ENCODE data around the gene PAPPA2.

PAPPA2 gene

GRCh38 chr1:176480750-176481149 is 17.8 kb downstream of the PAPPA2 start:
- Histone ChIP-seq H3K9me3 (replicated peaks in 1 of 11) (no peaks in the 10 kb centered on the region), H3K4me1 (no peaks in the 10 kb centered on the region), H3K36me3 (no peaks in the 10 kb centered on the region), H3K4me2 (no peak overlapping the region), H4K20me1 (no peaks in the 10 kb centered on the region), H3K4me3 (no peak overlapping the region), H3K27ac (no peak overlapping the region), H3K9ac (no peak overlapping the region), H3K27me3 (no peaks in the 10 kb centered on the region)
- no peak for TF ChIP-seq Cebpa-rat (IDR thresholded peaks at IDR 0.05)

GRCh38 chr1:176485083-176485482 is 22.1 kb downstream of the PAPPA2 start:
- TF ChIP-seq Cebpa-rat (IDR thresholded peaks at IDR 0.05) = no peak
- H4K20me1 ChIP-seq = no peaks in the 10 kb centered on the region
- H3K27ac ChIP-seq = no peak overlapping the region

GRCh38 chr1:176494436-176494835 is 31.5 kb downstream of the PAPPA2 start:
- H3K9ac ChIP-seq = no peak overlapping the region
- no peak overlapping the region for H3K27ac ChIP-seq
- no peak overlapping the region for H3K4me3 ChIP-seq
- no peaks in the 10 kb centered on the region for H4K20me1 ChIP-seq
- no peak overlapping the region for H3K4me2 ChIP-seq
- H3K4me1 ChIP-seq = no peaks in the 10 kb centered on the region
- no peaks in the 10 kb centered on the region for H3K9me3 ChIP-seq (replicated peaks in 1 of 11)
- H3K36me3 ChIP-seq = no peaks in the 10 kb centered on the region
- TF ChIP-seq Cebpa-rat (IDR thresholded peaks at IDR 0.05) = no peak
- H3K27me3 ChIP-seq = no peaks in the 10 kb centered on the region

More at GRCh38 chr1:176485083-176485482, 22.1 kb downstream of the PAPPA2 start:
- H3K9ac ChIP-seq = no peak overlapping the region
- no peak overlapping the region for H3K4me3 ChIP-seq
- H3K9me3 ChIP-seq (replicated peaks in 1 of 11) = no peaks in the 10 kb centered on the region
- H3K27me3 ChIP-seq = no peaks in the 10 kb centered on the region
- no peak overlapping the region for H3K4me2 ChIP-seq
- no peaks in the 10 kb centered on the region for H3K36me3 ChIP-seq
- no peaks in the 10 kb centered on the region for H3K4me1 ChIP-seq

GRCh38 chr1:176499671-176500070 is 36.7 kb downstream of the PAPPA2 start:
- H3K27ac ChIP-seq = no peak overlapping the region
- no peaks in the 10 kb centered on the region for H4K20me1 ChIP-seq
- H3K4me1 ChIP-seq = 0 out of 20 replicates have a peak, but pooled peaks cover 0 to 6% (median 0%) of the 10 kb centered on the region in 10 experiments
- H3K36me3 ChIP-seq = no peaks in the 10 kb centered on the region
- H3K9ac ChIP-seq = no peak overlapping the region
- H3K4me3 ChIP-seq = no peak overlapping the region
- no peaks in the 10 kb centered on the region for H3K9me3 ChIP-seq (replicated peaks in 1 of 11)
- no peaks in the 10 kb centered on the region for H3K27me3 ChIP-seq
- no peak for TF ChIP-seq Cebpa-rat (IDR thresholded peaks at IDR 0.05)
- no peak overlapping the region for H3K4me2 ChIP-seq

- no peak for TF ChIP-seq Cebpa-rat (IDR thresholded peaks at IDR 0.05)
- no peaks in the 10 kb centered on the region for H3K27me3 ChIP-seq
- H3K36me3 ChIP-seq = no peaks in the 10 kb centered on the region
- H3K4me3 ChIP-seq = no peak overlapping the region
- no peak overlapping the region for H3K9ac ChIP-seq
- H3K27ac ChIP-seq = no peak overlapping the region
- no peaks in the 10 kb centered on the region for H3K9me3 ChIP-seq (replicated peaks in 1 of 11)
- 0 out of 20 replicates have a peak, but pooled peaks cover 0 to 6% (median 0%) of the 10 kb centered on the region in 10 experiments for H3K4me1 ChIP-seq
- H3K4me2 ChIP-seq = 0 out of 22 replicates have a peak overlapping the region, but pooled peaks of 1 of the 11 experiments have one; percentile 11
- H4K20me1 ChIP-seq = no peaks in the 10 kb centered on the region
Measured at GRCh38 chr1:176501599-176501998, 38.6 kb downstream of the PAPPA2 start.

GRCh38 chr1:176504848-176505553 is 42.0 kb downstream of the PAPPA2 start:
- no peak overlapping the region for H3K27ac ChIP-seq
- TF ChIP-seq Cebpa-rat (IDR thresholded peaks at IDR 0.05) = no peak
- H3K36me3 ChIP-seq = no peaks in the 10 kb centered on the region
- no peaks in the 10 kb centered on the region for H3K9me3 ChIP-seq (replicated peaks in 1 of 11)
- H3K4me3 ChIP-seq = no peak overlapping the region
- no peaks in the 10 kb centered on the region for H3K27me3 ChIP-seq
- no peaks in the 10 kb centered on the region for H4K20me1 ChIP-seq
- H3K9ac ChIP-seq = no peak overlapping the region
- H3K4me1 ChIP-seq = 0 out of 20 replicates have a peak, but pooled peaks cover 0 to 6% (median 0%) of the 10 kb centered on the region in 10 experiments
- no peak overlapping the region for H3K4me2 ChIP-seq

GRCh38 chr1:176512966-176513365 is 50.0 kb downstream of the PAPPA2 start:
- Histone ChIP-seq H3K27ac (no peak overlapping the region), H3K36me3 (no peaks in the 10 kb centered on the region), H4K20me1 (no peaks in the 10 kb centered on the region), H3K27me3 (no peaks in the 10 kb centered on the region), H3K9ac (no peak overlapping the region), H3K9me3 (replicated peaks in 1 of 11) (no peaks in the 10 kb centered on the region), H3K4me3 (no peak overlapping the region), H3K4me1 (no peaks in the 10 kb centered on the region), H3K4me2 (no peak overlapping the region)
- no peak for TF ChIP-seq Cebpa-rat (IDR thresholded peaks at IDR 0.05)

GRCh38 chr1:176515310-176515709 is 52.3 kb downstream of the PAPPA2 start:
- no peaks in the 10 kb centered on the region for H3K4me1 ChIP-seq
- no peak for TF ChIP-seq Cebpa-rat (IDR thresholded peaks at IDR 0.05)
- H3K27ac ChIP-seq = no peak overlapping the region
- no peaks in the 10 kb centered on the region for H3K36me3 ChIP-seq
- no peak overlapping the region for H3K9ac ChIP-seq
- no peaks in the 10 kb centered on the region for H3K9me3 ChIP-seq (replicated peaks in 1 of 11)
- H3K4me2 ChIP-seq = no peak overlapping the region
- no peaks in the 10 kb centered on the region for H4K20me1 ChIP-seq
- H3K4me3 ChIP-seq = no peak overlapping the region
- no peaks in the 10 kb centered on the region for H3K27me3 ChIP-seq

- H3K4me1 ChIP-seq = no peaks in the 10 kb centered on the region
- H3K27me3 ChIP-seq = no peaks in the 10 kb centered on the region
- H4K20me1 ChIP-seq = no peaks in the 10 kb centered on the region
- TF ChIP-seq Cebpa-rat (IDR thresholded peaks at IDR 0.05) = no peak
- no peaks in the 10 kb centered on the region for H3K9me3 ChIP-seq (replicated peaks in 1 of 11)
- H3K4me3 ChIP-seq = no peak overlapping the region
- H3K36me3 ChIP-seq = no peaks in the 10 kb centered on the region
- no peak overlapping the region for H3K4me2 ChIP-seq
- H3K9ac ChIP-seq = no peak overlapping the region
- H3K27ac ChIP-seq = no peak overlapping the region
Measured at GRCh38 chr1:176517484-176517883, 54.5 kb downstream of the PAPPA2 start.

- no peaks in the 10 kb centered on the region for H3K27me3 ChIP-seq
- H3K9ac ChIP-seq = no peak overlapping the region
- no peak for TF ChIP-seq Cebpa-rat (IDR thresholded peaks at IDR 0.05)
- no peaks in the 10 kb centered on the region for H3K36me3 ChIP-seq
- H3K4me3 ChIP-seq = no peak overlapping the region
- no peaks in the 10 kb centered on the region for H3K4me1 ChIP-seq
- no peak overlapping the region for H3K4me2 ChIP-seq
- no peak overlapping the region for H3K27ac ChIP-seq
- H3K9me3 ChIP-seq (replicated peaks in 1 of 11) = no peaks in the 10 kb centered on the region
- H4K20me1 ChIP-seq = no peaks in the 10 kb centered on the region
Measured at GRCh38 chr1:176521211-176521610, 58.2 kb downstream of the PAPPA2 start.
